ENCODE results near the gene TTC12.

DNA sequence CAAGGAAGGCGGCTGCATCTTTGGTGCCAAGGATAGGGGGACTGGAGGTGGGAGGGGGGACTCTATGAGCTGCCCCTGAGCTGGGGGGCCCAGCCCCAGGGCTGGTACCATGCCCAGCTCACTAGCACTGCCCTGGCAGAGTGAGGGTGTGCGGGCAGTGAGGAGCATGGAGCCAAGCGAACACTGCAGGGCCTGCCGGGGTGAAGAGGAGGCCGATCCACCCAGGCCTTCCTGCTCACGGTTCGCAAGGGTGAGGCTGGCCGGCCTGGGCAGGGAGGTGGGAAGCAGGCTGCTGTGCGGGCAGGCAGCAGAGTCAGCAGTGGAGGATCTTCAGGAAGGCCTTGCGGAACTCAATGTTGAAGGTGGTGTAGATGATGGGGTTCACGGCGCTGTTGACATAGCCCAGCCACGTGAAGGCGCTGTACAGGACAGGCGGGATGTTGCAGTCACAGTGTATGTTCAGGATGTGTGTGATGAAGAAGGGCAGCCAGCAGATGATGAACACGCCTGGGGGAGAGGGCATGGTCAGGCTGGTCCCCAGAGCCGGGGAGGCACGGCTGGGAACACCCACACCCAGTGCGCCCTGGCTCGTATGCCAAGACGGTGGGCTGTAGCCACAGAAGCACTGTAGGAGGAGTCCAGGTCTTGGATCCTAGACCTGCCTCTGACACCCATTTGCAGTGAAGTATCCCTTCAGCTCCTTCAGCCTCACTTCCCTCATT, 96.2 kb downstream of the TTC12 start:
- TF ChIP-seq, protein P1, sequence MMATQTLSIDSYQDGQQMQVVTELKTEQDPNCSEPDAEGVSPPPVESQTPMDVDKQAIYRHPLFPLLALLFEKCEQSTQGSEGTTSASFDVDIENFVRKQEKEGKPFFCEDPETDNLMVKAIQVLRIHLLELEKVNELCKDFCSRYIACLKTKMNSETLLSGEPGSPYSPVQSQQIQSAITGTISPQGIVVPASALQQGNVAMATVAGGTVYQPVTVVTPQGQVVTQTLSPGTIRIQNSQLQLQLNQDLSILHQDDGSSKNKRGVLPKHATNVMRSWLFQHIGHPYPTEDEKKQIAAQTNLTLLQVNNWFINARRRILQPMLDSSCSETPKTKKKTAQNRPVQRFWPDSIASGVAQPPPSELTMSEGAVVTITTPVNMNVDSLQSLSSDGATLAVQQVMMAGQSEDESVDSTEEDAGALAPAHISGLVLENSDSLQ (IDR thresholded peaks at IDR 0.05): no peak
- TF ChIP-seq L3MBTL2 (IDR thresholded peaks at IDR 0.05) (no peak), HOXB6 (CRISPR knock-in tag; IDR thresholded peaks at IDR 0.05; ENCODE audit: borderline replicate concordance) (no peak)
